HG03097 (cell line): ENCODE results near the gene ARID4B.
"Not testable (repeated sequence)": the region's sequence is repeated elsewhere in the genome, so short reads cannot be mapped to it uniquely, and the experiment has no call there.

Experiments
- ATAC-seq: cut with Tn5 transposase; IDR thresholded peaks from one replicate; pipeline ENCODE4 v1.9.1; 2021; ENCODE audit not compliant: unreplicated experiment, low FRiP score

The ARID4B gene

DNA sequence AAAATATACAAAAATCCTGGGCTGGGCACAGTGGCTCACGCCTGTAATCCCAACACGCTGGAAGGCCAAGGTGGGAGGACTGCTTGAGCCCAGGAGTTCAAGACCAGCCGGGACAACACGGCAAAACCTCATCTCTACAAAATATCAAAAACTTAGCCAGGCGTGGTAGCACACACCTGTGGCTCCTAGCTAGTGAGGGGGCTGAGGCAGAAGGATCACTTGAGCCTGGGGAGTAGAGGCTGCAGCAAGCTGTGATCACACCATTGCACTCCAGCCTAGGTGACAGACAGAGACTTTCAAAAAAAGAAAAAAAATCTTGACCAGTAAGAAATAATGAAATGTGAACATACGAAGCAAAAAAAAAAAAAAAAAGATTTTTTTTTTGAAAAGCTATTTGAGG is 52.1 kb downstream of the ARID4B start:
- ATAC-seq: no peak

DNA sequence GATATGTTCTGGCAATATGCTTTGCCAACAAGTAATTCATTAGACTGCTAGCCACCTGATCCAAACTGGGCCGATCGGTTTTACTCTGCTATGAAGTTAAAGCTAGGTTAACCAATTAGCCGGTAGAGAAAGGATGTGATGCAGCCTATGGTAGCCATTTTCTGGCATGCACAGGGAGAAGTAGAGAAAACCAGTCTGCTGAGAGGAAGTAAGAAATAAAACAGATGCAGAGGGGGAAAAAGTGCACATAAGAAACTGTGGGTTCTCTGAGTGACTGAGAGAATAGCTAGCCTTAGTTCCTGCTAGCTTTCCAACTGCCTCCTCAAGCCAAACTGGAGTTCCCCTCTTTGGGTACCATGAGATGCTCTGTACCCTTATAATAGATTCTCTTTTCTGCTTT is 52.8 kb downstream of the ARID4B start:
- ATAC-seq: peak; percentile 53

- no peak for ATAC-seq
Observed at GRCh38 chr1:235272851-235273250, 55.1 kb downstream of the ARID4B start.

DNA sequence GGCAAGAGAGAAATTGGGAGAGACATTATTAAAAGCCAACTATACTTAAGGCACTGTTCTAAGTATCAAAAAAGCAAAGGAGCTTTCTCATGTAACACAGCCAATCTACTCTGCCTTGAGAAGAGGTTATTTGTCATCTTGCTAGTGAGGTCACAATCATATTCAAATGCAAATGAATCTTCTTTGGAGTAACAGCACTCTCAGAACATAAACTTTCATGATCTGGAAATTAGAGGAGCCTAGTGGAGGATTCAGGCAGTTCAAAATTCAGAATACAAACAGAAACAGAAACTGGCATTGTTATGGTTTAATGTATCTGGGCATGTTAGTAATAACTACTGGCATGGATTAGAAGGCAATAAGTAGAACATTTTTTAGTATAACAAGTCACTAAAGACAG is 57.4 kb downstream of the ARID4B start:
- ATAC-seq: no peak

GRCh38 chr1:235269990-235270389 is 58.0 kb downstream of the ARID4B start:
- ATAC-seq: not testable (repeated sequence)

DNA sequence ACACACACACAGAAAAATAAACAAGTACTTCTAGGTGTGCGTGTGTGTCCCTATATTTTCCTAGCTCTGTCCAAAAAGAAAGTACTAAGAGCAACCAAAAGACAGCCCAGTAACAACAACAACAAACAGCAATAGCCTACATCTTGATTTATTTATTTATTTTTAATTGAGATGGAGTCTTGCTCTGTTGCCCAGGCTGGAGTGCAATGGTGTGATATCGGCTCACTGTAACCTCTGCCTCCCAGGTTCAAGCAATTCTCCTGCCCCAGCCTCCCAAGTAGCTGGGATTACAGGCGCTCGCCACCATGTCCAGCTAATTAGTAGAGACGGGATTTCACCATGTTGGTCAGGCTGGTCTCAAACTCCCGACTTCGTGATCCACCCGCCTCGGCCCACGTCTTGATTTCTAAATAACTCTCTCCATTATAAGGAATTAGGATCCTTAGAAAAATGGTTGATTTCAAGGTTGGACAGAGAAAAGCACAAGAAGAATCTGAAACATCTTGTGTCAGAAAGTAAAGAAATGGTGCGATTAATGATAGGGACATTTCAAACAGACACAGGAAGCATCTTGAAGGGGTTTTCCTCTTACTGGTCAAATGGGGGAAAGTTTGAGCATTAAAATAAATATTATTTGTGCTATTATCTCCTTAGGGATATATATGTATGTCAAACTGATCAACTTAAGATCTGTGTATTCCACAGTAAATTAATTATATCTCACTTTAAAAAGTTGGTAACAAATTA is 59.4 kb downstream of the ARID4B start:
- ATAC-seq: no peak

DNA sequence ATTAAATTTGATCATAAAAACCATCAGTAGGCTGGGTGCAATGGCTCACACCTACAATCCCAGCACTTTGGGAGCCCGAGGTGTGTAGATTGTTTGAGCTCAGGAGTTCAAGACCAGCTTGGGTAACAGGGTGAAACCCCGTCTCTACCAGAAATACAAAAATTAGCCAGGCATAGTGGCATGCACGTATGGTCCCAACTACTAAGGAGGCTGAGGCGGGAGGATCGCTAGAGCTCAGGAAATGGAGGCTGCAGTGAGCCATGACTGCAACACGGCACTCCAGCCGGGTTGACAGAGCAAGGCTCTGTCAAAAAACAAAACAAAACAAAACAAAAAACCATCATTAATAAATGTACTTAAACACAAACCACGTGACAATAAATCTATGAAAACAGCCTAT is 61.0 kb downstream of the ARID4B start:
- no peak for ATAC-seq

DNA sequence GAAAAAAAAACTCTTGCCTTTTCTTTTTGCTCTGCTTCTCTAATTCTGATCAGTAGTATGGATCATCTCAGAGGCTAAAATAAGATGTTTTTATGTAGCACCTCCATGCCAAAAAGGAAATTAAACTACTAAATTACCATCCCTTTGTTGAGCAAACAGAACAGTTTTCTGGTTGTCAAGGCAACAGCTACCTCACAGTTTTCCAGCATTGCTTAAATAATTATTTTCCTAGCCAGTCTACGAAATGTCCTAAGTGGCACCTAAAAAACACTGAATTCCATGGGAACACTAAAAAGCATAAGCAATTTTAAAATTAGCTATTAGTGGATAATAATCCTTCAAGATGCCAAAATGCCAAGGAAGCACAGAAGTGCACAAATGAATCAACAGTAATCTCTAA is 61.7 kb downstream of the ARID4B start:
- no peak for ATAC-seq

GRCh38 chr1:235265900-235266299 is 62.1 kb downstream of the ARID4B start:
- no peak for ATAC-seq

GRCh38 chr1:235264327-235264726 is 63.7 kb downstream of the ARID4B start:
- ATAC-seq: no peak

GRCh38 chr1:235262539-235262938 is 65.4 kb downstream of the ARID4B start:
- no peak for ATAC-seq

- ATAC-seq: no peak
Observed at GRCh38 chr1:235261243-235261642, 66.7 kb downstream of the ARID4B start.

DNA sequence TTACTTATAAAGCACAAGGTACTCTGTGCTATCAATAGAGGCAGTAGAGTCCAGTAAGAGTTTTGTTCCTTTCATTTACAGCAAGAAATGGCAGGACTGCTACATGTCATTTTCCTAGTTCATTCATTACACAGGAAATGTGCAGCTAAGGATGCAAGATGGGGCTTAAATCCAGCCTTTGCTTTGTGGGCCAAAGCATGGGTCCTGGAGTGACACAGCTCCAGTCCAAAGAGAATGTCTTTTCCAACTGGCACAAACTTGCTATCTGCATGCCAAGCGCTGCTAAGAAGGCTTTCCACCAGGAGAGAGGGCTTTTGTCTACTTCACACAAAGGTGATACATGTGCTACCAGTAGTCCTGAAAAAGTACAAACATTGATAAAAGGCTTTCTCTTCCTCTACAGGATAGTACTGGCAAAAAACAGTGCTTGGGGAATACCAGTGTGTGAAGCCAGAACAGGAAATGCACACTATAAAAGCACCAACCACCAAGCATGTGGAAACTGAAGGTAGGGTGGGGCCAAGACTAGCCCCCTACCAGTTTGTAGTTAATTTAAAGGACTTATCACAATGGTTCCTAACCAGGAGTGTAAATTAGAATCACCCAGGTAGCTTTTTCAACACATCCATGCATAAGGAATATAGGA is 68.7 kb downstream of the ARID4B start:
- ATAC-seq: no peak

DNA sequence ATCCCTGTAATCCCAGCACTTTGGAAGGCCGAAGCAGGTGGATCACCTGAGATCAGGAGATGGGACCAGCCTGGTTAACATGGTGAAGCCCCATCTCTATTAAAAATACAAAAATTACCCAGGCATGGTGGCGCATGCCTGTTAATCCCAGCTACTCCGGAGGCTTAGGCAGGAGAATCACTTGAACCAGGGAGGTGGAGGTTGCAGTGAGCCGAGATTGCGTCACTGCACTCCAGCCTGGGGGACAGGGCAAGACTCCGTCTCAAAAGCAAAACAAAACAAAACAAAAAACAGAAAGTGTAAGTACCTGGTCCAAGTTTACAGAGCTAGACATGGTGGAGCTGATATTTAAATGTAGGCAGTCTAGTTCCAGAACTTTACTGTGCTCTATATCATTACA is 69.9 kb downstream of the ARID4B start:
- not testable (repeated sequence) for ATAC-seq

GRCh38 chr1:235254721-235255120 is 73.3 kb downstream of the ARID4B start:
- ATAC-seq: no peak

DNA sequence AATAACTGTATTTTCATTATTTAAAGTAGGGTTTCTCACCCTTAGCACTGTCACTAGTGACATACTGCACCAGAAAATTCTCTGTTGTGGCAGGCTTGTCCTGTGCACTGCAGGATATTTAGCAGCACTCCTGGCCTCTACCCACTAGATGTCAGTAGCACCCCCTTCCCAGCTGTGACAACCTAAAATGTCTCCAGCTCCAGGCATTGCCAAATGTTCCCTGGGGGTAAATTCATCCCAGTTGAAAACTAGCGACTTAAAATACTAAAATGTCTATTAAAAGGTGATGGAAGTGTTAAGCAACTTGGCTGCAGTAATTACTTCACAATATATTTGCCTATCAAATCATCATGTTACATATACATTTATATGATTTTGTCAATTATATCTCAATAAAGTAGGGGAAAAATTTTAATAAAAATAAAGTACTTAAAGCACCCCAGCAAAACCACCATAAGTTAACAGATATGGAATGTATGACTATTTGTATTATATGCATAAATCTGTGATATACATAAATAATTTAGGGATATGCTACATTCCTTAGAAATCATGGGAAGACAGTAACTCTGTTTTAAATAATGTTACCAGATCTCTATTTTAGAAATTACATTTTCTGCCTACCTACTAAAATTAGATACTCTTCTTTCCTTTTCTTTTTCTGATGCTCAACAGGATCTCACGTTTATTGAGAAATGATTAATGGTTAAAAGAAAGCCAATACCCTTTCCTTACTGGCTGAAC is 74.6 kb downstream of the ARID4B start:
- no peak for ATAC-seq

- ATAC-seq: no peak
Observed at GRCh38 chr1:235250430-235250829, 77.5 kb downstream of the ARID4B start.

DNA sequence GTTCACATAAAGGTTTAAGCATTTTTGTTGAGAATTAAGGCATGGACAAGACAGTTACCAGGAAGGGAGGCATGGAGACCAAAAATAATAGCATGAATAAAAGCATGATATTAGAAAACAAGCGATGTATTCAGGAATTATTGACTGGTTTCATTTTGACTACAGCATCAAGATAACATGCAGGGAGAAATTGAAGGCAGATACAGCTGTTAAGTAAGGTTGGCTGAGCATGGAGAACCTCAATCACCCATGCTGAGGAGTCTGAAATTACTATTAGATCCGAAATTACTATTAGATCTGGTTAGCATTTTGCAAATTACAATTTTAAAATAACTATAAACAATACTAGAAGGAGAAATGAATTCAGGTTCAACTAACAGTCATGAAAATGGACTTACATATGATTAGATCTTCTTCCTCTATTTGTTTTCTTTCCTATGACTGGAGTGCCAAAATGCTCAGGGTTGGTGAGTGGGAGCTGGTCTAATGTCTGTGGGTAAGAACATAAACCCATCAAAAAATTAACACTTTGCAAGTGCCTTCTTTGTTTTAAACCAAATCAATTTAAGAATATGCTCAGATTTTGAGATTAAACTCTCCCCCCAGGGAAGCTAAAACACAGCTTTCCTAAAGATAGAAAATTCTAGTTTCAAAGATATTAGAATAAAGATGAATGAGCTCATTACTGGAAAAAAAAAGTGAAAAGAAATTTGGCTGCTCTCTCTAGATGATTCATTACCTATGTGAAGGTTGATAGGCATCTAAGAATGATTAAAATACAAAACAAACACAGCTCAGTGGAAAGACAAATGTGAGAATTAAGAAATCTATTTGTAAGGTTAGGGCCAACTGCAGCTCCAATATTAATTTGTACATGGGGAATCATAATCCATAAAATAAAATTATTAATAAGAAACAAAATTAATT is 81.7 kb downstream of the ARID4B start:
- no peak for ATAC-seq

- ATAC-seq: no peak
Observed at GRCh38 chr1:235244974-235245592, 82.9 kb downstream of the ARID4B start.

GRCh38 chr1:235240960-235241359 is 87.0 kb downstream of the ARID4B start:
- no peak for ATAC-seq
